Skeletal muscle cell (primary cell): ENCODE measurements around the gene GK.
"Not testable (repeated sequence)": the region's sequence is repeated elsewhere in the genome, so short reads cannot be mapped to it uniquely, and the experiment has no call there.

Source experiments
- DNase-seq: peaks from one replicate; pipeline ENCODE4 v3.0.0-alpha.2; 2010; ENCODE audit warnings: low read depth
- H3K4me3 ChIP-seq: 2 replicates; pipeline ENCODE4 v1.5.1; 2011; ENCODE audit warnings: low read depth, mild to moderate bottlenecking, control low read depth, low read length, moderate library complexity

Gene GK

DNA sequence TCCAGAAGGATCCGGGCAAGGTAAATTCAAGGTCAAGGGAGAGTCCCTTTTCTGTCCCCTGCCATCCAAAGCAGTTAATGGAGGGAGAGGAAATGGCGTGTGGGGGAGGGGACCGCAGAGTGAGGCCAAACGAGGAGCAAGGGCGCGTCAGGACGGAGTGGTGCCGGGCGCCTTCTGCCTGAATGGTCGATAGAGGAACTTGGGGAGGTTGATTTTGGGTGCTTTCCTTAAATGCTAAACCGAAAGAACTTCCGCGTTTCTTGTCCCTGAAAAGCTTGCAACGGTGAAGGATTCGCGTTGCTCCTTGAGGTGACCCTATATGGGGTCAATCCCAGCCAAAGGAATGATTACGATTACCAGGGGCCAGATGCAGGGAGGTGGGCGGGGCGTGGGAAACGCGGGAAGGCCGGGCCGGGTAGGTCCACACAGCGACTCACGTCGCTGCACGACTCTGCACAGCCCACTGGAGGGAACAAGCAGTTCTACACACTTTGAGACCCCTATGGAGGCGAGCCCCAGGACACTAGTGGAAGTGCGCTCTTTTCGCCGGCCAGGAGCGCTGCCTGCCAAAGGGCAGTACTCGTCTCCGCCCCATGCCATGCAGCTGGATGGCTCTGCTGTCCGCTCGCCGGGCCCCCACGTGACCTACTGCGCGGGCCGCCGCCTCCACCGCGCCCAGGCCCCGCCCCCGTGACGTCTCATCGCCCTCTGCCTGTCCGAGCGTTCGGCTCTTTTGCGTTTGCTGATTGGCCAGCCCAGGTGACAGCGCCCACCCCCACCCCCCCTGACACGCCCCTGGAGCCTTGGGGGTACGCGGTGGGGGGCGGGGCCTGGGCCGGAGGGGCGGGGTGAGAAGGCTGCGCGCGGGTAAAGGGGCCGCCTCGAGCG is 452 bp upstream of the GK start:
- H3K4me3 ChIP-seq, result peak overlapping the region; percentile 63
- peak; percentile 77 for DNase-seq

DNA sequence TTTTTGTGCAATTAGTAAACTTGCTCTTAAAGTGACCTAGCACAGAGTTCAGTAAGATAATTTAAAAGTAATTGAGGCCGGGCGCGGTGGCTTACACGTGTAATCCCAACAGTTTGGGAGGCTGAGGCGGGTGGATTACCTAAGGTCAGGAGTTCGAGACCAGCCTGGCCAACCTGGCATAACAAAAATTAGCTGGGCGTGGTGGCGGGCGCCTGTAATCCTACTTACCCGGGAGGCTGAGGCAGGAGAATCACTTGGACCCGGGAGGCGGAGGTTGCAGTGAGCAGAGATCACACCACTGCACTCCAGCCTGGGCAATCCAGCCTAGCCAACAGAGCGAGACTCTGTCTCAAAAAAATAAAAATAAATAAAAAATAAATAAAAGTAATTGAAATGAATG is 1.2 kb downstream of the GK start:
- DNase-seq, result not testable (repeated sequence)
- peak overlapping the region; percentile 62 for H3K4me3 ChIP-seq

DNA sequence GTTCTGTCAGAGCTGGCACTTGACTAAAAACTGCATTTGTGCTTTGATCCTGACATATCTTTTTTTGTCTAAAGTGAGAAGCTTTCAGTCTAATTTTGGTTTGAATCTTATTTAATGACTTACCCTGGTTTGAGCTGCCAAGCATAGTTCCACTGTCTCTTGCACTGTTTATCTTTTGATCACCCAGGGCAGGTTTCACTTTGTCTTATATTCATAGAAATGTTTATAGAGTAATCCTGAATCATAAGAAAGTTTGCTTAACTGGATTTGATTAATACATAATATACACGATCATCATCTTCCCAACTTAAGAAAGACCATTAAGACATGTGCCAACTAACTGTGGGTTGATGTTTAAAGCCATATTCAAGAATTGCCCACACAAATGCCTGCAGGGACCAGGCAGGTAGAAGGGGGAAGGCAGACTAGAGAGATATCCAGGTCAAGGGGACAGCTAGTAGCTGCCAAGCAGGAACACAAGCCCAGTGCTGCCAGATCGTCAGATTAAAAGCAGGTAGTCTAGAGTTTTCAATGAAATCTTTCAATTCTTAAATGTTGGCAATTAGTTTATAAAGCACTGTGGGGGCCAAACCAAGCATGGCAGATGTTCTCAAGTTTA is 1.9 kb downstream of the GK start:
- H3K4me3 ChIP-seq, result no peak overlapping the region

DNA sequence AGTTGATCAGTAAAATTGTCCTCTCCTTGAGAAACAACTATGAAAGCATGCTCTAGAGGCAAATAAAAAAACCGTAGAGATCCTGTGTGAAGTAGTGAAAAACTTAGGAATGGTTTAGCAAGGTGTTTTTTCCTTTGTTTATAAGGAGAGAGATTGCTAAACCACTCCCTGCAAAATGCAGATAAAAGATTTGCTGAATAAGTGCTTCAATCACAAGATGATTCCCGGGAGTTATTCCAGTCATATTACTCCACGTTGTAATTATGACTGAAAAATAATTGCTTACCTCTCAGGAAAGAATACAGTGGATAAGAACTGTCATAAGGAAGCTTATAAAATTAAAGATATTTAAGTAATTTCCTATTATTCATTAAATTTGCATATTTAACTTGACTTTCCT is 2.8 kb downstream of the GK start:
- H3K4me3 ChIP-seq, result no peak overlapping the region

More for the DNA sequence above, 1.9 kb downstream of the GK start:
- no peak for DNase-seq

DNA sequence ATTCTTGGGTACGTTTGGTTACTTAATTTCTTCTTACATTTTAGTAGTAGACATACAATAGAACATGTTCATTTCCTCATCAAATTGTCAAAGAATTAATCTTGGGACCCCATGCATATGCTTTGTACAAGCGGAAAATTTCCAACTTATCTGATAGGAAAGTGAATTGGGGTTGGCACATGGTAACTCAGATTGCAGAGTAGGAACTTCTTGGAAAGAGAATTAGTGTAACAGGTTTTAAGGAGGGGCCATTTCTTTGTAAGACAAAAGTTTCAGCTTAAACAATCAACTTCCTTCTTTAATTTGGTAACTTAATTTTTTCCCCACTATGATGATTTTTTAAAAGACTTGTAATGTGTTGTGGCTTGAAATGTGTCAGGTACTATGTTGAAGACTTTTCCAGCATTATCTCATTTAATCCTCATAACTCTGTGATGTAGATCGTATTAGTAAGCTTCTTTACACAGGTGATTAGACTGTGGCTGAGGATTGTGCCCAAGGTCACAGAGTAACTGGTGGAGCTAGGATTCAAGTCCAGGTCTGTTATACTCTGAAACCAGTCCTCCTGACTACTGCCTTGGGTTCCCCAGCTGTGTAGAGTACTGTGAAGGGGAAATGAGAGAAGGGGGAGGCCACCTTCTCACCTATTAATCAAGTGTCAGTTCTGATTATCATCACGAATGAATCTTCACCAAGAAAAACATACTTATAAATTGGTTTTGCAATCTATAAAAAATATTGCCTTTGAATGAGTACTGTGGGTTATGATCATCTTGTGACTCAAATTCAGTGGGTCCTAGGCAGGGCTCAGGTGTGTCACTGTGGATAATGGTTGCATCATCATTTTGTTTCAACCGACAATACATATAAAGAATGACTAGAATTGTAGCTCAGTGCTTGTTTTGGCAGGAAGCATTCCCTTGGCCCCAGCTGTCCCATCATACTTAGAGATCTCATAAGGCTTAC is 4.3 kb downstream of the GK start:
- DNase-seq, result no peak
- H3K4me3 ChIP-seq, result no peak overlapping the region

More for the DNA sequence above, 2.8 kb downstream of the GK start:
- DNase-seq, result no peak

DNA sequence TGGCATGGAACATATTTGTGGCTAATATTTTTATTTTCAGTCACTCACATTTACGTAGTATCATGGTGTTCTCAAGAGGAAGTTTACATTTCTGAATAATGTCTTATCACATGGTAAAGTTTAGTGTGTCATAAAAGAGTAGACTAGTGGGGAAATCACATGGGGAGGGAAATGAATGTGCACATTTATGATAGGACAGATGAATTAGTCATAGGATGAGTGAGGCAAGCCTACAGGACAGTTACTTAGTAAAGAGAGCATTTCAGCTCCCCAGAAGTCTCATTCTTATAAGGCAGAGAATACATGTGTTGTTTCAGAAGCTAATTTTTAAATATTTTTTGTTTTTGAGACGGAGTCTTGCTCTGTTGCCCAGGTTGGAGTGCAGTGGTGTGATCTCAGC is 6.2 kb downstream of the GK start:
- peak; percentile 76 for DNase-seq

DNA sequence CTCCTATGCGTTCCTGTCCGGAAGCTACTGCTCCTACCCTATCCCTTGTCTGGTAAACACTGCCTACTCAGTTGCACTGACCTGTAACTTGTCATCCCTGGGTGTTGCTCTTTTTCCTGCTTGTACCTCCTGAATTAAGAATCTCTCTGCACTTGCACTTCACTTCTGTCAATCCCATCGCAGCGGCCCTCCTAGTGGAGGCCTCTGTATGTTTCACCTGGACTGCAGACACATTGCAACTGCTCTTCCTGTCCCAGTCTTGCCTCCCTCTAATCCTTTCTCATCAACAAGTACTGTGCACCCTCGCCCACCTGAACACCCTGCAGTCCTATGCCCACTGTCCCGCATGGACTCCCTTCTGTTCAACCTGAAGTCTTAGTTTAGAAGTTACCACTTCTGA is 8.0 kb downstream of the GK start:
- DNase-seq, result no peak
- no peak overlapping the region for H3K4me3 ChIP-seq

More for the DNA sequence above, 6.2 kb downstream of the GK start:
- no peak overlapping the region for H3K4me3 ChIP-seq

DNA sequence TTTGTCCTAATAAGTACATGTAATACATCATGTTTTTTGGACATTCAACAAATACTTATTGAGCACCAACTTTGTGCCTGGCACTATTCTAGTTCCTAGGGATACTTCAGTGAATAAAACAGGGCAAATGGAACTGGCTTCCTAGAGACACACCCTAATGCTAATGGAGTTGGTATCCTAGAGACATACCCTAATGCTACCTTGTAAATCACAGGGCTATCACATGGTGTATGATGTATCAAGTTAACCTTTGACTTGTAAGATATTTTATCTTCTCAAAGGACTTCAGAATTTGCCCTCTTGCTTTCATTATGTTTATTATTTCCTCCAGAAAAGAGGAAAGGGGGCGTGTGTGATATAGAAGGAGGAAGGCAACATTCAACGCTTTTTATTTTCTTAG is 10.1 kb downstream of the GK start:
- no peak for DNase-seq
- H3K4me3 ChIP-seq, result no peak overlapping the region

DNA sequence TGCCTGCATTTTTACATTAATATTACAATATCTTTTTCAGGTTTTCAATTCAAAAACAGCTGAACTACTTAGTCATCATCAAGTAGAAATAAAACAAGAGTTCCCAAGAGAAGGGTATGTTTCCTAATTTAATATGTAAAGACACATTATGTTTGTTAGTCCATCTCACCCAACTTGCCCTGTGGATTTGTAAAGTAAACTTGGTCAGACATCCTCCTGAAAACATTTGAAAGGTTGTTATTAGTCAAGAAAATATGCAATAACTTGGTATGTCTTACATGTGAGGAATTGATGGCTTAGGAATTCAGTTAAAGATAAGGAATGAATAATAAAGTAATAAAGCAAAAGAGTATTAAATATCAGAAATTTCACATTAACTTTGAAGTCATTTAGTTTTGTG is 12.2 kb downstream of the GK start:
- H3K4me3 ChIP-seq, result no peak overlapping the region
- DNase-seq, result no peak

DNA sequence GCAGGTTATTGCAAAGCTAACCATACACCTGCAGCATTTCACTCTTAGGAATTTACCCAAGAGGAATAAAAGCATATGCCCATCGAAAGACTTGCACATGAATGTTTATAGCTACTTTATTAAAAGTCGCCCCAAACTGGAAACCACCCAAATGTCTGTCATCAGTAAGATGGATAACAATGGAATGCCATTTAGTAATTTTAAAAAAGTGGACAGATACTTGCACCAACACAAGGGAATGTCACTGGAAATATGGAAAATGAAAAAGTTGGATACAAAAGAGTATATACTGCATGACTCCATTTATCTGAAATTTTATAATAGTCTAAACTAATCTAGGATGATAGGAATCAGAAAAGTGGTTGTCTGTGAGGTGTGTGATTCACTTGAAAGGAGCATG is 12.9 kb downstream of the GK start:
- no peak for DNase-seq
- no peak overlapping the region for H3K4me3 ChIP-seq

DNA sequence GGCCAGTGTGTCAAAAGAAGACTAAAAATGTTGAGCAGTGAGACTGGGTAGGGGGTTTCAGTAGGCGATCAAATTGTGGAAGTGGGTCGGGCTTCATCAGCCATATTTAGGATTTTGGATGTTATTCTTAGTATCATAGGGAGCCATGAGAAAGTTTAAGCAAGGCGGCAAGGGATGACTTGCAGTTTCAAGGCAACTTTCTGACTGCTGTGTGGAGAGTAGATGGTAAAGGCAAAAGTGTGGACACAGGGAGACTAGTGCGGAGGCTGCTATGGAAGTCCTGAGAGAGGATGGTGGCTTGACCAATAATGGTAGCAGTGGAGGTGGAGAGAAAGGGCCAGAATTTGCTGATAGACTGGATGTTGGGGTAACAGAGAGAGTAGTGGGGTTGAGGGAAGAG is 15.4 kb downstream of the GK start:
- DNase-seq, result no peak
- H3K4me3 ChIP-seq, result no peak overlapping the region

DNA sequence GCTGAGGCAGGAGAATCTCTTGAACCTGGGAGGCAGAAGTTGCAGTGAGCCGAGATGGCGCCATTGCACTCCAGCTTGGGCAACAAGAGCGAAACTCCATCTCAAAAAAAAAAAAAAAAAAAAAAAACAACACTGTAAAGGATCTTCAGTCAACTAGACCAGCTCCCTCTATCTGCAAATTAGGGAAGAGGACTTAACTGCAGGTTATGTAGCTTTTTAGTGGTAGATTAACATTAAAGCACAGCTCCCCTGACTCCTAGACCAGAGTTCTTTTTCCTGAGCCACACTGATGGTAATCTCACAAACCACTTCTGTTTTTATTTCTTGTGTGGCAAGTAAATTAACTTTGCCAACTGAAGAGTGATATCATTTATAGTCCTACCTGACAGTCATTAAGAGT is 18.0 kb downstream of the GK start:
- H3K4me3 ChIP-seq, DNase-seq: not testable (repeated sequence)

DNA sequence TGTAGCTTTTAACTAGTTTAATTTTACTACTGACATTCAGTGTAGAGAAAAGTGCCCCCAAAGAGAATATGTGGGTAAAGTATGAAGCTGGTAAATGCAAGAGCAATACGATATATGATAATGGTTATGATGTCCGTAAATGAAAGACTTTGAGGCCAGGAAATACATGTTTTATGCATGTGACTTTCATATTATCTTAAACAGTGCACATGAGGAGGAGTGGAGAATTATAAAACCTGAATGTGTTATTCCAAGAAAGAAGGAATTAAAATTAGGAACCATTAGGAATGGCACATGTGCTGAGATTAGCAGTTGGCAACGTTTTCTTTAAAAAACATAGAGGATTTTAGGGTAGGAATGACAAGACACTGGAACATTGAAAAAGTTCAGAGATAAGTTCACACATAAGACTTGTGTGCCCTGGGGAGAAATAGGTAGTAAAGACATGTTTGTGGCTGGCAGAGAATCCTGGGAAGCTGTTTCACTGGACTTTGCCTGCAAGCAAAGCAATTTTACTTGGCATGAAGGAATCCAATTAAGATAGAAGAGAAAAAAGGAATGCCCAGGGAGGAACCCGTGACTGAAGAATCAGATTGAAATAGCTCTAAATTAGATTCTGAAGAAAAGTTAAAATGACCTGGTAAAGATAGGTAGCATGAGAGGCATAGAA is 20.0 kb downstream of the GK start:
- no peak for DNase-seq
- no peak overlapping the region for H3K4me3 ChIP-seq

DNA sequence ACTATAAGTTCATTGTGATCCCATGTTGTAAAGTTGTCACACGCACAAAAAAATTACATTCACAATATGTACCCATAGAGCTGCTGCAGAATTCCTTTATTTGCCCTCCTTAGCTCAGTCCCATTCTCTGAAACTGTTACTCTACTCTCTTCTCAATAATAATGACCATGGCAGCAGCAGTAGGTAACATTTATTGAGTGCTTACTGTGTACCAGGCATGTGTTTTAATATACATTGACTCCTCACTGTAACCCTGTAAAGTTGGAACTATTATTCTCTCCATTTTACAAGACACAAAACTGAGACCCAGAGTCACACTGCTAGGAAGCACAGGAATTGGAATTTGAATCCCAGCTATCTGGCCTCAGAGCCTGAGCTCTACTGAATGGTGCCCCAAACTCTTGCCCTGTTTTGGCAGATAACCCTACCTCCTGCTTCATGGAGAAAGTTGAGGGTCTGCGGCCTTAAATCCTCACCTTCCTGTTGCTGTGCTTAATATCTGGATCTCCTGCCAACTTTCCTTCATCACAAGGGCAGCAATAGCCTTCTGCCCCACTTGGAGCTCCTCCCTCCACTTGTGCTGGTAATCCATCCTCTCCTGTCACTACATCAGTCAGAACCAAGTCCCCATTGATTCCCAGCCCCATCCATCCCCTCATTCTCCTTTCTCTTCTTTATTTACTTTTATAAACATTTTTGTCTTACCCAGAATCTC is 20.8 kb downstream of the GK start:
- no peak for DNase-seq
- H3K4me3 ChIP-seq, result no peak overlapping the region

DNA sequence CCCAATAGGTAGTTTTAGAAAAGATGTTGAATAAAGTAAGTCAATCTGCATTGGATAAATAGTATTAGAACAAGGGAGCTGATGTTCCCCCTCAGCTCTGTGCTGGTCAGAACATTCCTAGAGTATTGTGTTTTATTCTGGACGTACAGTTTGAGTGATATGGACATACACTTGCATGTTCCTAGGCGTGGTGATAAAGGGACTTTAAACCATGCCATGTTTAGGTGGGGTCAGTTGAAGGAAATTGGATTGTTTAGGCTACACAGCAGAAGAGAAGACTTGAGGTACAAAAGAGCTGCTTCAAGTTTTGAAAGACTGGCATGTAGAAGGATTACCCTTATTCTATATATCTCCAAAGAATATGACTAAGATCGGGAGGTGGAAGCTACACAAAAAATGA is 21.6 kb downstream of the GK start:
- no peak for DNase-seq
- H3K4me3 ChIP-seq, result no peak overlapping the region

DNA sequence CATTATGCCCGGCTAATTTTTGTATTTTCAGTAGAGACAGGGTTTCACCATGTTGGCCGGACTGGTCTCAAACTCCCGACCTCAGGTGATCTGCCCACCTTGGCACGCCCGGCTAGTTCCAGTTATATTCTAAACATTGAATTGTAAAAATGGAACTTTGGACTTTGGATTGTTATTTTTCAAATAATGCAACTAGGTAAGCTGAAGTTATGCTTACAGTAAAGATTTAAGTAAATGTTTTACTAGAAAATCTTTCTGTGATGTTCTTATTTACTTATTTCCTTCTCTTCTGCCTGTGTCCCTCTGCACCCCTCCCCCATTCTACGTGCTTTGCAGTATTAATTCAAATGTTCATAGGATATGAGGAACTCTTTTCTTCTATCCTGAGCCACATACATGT is 26.1 kb downstream of the GK start:
- no peak for DNase-seq
- H3K4me3 ChIP-seq, result no peak overlapping the region

DNA sequence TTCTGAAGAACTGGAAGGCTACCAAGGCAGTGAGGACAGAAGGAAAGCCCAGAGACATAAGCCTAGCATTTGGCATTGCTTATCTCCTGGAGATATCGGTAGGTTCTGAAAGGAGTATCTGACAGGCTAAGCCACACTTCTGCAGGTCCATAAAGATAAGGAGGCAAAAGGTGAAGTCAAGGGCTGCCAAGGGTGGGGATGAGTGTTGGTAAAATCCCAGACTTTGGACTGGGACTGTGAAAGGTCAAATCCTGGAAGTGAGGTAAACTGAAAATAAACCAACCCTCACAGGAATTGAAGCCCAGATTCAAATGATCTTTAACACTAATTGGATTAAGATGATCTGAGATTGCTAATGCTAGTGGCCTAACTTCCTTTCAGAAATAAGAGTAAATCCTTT is 27.4 kb downstream of the GK start:
- no peak for DNase-seq
- H3K4me3 ChIP-seq, result no peak overlapping the region

DNA sequence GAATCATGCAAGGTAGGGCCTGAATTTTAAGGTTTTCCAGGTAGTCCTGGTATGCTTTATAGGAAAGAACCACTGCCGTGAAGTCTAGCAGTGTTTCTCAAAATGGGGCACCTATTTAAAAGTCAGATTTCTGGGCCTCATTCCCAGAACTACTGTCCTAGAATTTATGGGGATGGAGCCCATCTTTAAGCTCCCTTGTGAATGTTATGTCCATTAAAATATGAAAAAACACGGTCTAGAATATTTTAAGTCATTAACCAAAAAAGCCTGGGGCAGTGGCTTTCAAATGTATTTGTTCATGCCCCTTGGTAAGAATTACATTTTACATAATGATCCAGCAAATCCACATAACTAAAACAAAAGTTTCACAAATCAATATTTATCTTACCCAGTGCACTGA is 35.4 kb downstream of the GK start:
- no peak for DNase-seq
- no peak overlapping the region for H3K4me3 ChIP-seq

DNA sequence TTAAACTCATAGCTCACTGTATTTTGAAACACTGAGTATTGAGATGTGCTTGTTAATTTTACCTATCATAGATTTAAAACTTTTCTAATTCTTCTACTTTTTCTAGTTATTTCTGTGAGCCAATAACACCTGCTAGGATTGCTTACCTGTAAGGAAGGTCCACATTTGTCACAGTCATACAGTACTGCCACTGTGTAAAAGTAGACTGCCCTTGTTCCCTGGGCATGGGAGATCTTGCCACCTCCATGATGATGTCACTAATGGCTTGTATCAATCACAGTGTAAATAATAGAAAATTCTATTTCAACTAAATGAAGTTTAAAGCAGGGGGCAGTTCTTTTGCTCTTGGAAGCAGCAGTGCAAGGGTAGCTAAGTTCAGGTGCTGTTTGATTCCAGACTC is 35.9 kb downstream of the GK start:
- no peak for DNase-seq
- no peak overlapping the region for H3K4me3 ChIP-seq
